NK-92 (cell line): ENCODE results near the gene SELENON.

Source experiments
- DNase-seq: peaks from one replicate; lab custom pipeline; 2025; ENCODE audit not compliant: unreplicated experiment; lab: John Stamatoyannopoulos, UW

Gene SELENON

DNA sequence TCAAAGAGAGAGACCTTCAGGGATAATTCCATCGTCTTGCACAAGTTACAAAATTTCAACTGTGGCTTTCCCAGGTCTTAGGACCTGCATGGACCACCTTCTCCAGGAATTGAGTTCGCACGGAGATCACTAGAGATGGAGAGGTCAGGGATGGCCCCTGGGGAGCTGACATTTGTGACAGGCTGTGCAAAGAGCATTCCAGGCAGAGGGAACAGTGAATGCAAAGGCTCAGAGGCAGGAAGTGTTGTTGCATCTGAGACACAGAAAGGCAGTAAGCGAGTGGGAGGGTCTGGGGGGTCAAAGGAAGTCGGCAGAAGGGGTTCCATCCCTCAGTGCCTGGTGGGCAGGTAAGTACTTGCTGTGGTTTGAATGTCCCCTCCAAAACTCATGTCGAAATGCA, 9.5 kb upstream of the SELENON start:
- DNase-seq: no peak

DNA sequence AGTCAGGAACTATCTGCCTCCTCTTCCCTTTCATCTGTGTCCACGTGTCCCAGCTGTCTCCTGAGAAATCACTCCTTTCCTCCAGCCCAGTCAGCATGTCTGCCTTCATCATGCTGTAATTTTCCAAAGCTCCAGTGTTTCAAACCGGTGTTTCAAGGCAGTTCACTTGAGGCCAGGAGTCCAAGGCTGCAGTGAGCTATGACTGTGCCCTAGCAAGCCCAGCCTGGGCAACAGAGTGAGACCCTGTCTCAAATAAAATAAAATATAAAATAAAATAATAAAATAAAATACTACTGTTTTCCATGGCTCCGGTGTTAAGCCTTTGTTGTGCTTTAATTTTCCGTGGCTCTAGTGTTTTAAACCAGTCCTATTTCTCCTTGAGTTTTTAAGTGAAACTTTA, 7.9 kb upstream of the SELENON start:
- no peak for DNase-seq

DNA sequence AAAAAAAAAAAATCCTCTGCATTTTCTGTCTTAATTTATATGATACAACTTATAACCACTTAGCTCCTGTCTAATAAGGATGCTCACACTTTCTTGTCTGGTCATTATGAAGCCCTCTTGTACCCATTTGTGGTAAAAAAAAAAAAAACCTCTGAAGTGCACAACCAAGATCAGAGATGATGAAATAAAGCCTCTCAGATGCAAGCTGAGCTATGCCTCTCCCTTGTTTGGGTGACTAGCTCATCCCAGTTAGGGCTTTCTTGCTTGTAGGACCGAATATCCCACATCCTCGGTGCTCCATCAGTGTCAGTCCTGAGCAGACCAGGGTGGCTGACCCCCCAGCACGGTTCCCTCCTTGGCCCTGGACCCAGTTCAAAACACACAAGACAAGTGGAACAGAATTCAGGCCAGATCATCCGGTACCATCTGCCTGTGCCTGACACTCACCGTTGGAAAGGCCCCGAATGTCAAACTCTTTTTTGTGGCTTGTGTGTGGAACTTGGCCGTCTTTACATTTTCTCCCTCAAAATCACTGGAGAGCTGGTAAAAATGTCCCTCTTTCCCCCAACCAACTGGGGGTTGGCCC, 6.3 kb upstream of the SELENON start:
- DNase-seq: no peak

DNA sequence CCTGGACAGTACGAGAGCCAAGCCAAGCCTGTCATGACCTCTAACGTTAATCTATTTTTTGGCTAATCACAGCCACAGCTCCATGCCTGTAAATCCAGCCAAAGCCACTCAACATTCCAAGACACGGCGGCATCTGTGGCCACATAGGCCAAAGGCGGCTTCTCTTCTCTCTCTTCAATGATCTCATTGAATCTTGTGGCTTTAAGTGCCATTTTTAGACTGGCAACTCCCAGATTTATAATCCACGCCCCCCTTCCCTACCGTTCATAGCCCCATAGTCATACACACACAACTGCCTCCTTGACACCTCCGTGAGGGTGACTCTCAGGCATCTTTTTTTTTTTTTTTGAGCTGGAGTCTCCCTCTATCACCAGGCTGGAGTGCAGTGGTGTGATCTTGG, 5.7 kb upstream of the SELENON start:
- no peak for DNase-seq

DNA sequence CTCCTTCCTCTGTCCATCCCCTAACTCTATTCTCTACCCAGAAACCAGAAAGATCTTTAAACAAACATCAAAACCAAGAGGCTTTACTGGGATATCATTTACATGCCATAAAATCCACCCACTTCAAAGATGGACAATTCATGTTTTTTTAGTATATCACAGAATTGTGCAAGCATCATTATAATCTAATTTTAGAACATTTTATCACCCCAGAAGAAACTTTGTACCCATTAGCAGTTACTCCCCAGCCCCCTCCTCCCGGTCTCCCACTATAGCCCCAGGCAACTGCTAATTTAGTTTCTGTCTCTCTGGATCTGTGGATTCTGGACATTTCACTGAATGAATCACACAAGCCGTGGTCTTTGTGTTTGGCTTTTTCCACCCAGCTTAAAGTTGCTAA, 4.8 kb upstream of the SELENON start:
- DNase-seq: no peak

DNA sequence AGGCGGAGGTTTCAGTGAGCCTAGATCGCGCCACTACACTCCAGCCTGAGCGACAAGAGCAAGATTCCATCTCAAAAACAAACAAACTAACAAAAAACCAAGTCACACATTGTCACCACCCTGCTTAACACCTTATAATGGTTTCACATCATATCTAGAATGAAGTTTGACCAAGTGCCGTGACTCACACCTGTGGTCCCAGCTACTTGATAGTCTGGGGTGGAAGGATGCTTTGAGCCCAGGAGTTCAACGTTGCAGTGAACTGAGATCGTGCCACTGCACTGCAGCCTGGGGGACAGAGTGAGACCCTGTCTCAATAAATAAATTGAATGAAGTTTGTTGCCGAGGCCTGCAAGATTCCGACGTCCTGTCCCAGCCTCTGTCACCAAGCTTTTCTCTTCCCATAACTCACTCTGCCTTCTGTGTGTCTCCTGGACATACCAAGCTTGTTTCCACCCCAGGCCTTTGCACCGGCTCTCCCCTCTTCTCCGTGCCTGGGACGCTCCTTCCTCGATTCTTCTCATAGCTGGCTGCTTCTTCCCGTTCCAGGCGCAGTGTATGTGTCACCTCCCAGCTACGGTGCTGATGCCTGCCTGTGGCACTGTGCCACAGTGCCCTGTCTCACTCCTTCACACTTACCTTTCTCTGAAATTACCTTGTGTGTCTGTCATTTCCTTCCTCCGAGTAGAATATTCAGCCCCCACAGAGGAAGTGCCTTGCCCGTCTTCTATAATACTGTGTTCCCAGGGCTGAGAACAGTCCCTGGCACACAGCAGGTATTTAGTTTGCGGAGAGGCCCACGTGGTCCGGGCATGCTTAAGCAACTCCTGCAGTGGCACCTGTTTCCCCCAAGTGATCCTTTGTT, 3.8 kb upstream of the SELENON start:
- no peak for DNase-seq

DNA sequence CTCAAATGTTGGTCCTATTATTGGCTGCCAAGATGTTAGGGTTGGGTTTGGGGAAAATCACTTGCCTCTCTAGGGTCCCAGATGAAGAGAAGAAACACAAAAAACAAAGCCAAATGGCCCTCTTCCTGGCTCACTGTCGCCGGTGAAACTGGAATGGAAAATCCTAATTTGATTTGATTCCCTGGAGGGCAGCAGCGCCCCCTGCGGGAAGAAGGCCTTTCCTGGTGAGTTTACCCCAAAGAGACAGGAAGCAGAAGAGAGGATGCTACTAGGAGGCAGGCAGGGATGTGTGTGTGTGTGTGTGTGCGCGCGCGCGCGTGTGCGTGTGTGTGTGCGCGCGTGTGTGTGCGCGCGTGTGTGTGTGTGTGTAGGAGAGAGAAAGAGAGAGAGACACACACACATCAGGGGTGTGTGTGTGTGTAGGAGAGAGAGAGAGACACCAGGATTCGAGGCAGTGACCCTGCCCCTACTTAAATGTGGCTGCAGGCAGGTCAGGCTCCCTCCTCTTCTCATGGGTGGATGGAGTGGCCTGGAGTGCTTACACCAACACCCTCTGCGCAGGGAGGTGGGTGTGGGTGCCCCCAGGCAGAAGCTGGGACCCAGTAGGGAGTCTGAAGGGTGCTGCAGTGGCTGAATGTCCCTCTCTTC, 3.1 kb upstream of the SELENON start:
- no peak for DNase-seq

DNA sequence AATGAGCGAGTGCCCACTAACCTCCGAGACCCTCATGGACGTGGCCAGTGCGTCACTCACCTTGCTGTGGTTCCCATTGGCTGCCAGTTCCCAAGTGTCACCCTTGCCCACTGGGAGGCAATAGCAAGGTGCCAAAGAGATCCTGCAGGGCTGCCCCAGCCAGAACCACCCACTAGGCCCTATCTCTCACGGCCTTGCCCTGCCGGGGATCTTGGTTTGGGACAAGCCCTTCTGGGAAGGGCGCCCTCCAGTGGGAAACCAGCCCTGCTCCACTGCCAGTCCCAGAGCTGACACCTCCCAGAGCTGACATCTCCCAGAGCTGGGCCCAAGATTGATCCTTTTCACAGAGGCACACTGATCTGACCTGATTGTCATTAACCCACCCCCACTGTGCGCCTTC, 2.1 kb upstream of the SELENON start:
- no peak for DNase-seq

DNA sequence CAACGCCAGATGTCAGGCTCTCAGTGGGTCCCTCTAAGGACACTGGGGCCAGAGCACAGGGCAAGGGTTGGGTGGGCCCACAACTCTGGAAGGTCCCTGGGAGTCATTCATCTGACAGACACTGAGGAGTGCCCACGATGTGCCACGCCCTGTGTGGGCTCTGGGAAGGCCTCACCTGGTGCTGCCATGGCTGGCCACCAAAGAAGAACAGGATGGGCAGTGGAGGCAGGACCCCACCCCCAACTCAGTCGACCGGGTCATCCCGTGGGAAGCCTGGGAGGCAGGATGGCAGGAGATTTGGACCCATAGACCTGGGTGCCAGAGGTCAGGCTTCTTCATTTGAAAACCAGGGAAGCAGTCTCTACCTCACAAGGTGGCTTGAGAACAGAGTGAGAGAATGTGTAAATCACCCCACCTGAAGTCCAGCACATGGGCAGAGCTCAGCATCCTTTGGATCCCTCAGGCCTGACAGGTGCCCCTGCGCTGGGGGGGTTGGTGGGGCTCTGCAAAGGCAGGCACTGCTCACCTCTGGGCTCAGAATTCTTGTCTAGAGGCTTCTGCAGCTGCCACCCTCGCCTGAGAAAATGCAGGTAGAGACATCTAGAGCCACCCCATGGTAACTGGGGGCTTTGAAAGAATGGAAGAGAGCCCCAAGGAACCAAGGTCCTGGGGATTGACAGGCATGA, 1.2 kb upstream of the SELENON start:
- no peak for DNase-seq

DNA sequence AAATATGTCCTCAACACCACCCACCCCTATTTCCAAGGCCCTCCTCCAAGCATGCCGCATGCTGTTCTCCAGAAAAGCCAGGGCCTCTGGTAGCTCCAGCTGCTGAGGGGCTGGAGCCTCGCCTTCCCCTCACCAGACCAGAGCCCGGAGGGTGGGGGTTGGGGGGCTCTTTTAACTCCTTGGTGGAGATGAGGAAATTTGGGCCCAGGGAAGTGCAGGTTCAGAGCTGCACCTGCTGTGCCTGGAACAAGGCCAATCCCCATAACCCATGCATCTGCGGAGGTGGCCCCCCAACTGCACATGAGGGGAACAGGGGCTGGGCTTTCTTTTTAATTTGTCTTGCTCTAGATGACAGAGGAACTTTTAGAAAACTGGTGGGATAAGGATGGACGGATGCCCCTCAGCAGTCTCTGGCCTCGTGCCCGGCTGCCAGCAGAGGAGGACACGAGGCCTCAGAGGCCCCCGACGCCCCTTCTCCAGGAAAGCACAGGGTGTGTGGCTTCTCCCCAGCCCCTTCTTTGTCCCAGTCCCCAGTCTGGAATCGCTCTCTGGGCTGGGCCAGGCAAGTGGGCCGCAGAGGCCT, 550 bp upstream of the SELENON start:
- no peak for DNase-seq

DNA sequence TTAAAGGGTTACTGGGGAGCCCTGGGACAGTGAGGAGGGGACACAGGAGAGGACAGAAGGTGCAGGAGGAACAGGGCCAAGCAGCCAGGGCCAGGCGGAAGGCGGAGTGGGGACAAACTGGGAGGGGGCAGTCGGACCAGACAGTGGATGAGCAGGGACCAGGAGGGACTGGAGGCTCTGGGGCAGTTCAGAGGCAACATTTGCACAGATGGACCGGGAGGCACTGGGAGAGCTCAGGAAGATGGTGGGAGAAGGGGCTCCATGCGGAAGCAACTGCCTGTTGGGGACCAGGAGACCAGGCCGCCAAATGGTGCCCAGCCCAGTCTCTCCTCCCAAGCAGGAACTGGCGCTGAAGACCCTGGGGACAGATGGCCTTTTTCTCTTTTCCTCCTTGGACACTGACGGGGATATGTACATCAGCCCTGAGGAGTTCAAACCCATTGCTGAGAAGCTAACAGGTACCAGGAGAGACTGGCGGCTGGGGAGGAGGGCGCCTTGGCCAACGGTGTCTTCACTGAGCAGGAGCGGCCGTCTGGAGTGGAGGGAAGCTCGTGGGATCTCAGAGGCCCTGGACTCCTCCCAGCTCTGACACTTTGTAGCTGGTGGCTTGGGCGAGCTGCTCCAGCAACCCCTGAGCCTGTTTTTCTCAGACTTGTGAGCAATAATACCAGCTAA, 847 bp downstream of the SELENON start:
- DNase-seq: no peak

DNA sequence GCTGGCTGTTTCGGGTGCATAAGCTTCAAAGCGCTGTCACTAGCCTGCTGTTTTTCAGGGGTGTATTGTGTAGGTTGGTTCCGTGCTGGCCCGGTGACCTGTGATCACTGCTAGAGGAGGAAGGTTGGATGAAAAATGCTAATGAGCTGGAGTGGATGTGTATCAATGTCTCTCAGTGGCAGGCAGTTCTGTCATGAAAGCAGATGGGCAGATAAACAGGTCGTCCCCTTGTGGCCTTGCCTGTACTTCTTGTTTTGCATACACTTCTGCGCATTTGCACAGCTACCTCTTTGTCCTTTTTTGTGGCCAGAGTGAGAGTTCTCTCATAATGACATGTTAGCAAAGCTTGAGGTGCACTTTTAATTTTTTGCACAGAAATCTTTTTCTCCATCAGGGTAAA, 2.9 kb downstream of the SELENON start:
- DNase-seq: no peak

DNA sequence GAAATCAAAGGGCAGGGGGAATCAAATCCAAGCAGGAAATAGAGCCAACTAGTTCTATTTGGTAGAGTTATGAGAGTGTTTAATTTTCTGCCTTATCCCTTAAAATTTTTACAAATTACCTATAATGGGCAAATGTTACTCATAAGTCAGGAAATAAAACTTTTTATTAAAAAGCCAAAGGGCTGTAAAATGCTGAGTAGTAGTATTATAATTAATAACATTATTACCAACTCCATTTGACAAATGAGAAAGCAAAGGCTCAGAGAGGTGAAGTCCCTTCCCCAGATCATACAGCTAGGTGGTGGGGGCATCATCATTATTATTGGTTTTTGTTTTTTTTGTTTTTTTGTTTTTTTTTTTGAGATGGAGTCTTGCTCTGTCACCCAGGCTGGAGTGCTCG, 3.4 kb downstream of the SELENON start:
- no peak for DNase-seq

DNA sequence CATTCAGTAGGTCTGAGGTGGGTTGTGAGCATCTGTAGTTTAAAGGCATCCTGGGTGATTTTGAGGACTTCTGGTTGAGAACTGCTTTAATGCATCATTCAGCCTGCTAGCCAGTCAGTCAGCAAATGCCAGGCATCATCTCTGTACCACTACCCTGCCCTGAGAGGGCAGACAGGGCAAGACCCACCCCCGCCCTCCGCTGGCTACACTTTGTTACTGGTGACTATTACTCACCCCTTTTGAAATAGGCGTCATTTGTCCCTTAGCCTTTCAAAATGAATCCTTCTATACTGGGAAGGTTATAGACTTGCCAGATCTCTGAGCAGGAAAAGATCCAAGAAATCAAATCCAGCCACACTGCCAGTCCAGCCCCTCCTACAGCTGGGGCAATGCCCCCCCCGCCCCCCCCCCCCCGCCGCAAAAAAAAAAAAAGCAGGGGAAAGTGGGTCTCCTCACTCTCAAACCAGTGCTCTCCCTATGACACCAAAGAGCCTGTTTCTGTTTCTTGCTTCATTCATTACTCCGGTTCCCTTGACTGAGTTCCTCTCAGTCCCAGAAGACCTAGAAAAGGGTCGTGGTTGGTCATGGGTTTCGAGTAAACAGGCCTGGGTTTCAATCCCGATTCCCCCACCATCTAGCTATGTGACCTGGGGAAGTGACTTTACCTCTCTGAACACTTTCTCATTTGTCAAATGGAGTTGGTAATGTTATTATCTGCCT, 4.4 kb downstream of the SELENON start:
- no peak for DNase-seq

DNA sequence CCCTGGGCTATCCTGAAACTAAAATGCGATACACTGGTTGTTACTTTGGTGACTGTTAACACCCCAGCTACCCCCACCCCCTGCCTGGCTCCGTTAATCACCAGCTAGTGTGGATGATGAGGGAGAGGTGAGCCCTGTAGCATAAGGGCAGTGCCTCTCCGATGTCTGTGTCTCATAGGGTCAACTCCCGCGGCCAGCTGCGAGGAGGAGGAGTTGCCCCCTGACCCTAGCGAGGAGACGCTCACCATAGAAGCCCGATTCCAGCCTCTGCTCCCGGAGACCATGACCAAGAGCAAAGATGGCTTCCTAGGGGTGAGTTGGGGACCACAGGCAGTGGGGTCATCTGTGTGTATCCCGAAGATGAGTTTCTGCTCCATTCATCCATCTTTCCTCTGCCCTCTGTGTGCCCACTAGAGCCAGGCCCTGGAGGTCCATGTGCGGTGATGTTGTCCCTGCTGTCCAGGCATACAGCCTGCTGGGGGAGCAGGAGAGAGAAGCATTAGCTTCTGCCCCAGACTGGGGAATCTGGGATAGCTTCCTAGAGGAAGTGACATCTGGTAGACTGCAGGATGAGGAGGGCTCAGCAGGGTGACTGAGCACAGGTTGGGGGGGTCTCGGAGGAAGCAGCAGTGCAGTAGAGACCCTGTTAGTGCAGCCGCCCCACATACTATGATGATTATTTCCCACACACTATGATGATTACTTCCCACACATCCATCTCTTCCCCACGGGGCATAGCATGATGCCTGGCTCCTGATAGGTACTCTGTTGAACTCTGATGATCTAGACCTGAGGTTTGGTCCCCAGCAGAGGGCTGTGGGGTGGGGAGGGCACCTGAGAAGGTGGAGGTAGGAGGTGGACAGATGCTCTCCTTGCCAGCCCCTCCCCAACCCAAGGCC, 5.2 kb downstream of the SELENON start:
- no peak for DNase-seq

DNA sequence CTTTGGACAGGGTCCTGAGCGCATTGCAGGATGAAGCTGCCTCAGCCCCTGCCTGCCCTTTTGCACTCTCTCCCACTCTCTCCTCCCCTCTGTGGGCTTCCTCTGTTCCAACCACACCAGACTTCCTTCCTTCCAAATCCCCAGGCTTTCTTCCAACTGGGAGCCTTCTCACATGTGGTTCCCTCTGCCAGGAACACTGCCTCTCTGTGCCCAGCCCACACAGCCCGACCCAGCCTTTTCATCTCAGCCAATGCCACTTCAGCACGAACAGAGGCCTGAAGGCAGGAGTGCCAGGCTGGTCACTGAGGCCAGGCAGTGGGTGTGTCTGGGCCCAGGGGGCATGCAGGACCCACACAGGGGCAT, 5.9 kb downstream of the SELENON start:
- no peak for DNase-seq

DNA sequence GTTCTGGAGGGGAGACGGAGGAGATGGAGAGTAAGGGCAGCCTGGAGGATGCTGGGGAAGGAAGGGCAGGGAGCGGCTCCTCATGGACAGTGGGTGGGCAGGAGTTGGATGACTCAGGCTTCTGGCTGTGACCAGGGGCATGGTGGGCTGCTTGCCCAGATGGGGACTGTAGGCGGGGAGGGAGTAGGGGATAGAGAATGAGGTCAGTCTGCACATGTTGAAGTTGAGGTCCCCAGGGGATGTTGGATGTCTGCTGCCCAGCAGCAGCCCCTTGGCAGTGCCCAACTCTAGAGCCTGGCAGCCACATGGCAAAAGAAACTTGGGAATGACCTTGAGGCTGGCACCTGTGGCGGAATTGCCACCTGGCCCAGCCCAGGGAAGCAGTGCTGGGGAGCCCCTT, 6.4 kb downstream of the SELENON start:
- DNase-seq: no peak

DNA sequence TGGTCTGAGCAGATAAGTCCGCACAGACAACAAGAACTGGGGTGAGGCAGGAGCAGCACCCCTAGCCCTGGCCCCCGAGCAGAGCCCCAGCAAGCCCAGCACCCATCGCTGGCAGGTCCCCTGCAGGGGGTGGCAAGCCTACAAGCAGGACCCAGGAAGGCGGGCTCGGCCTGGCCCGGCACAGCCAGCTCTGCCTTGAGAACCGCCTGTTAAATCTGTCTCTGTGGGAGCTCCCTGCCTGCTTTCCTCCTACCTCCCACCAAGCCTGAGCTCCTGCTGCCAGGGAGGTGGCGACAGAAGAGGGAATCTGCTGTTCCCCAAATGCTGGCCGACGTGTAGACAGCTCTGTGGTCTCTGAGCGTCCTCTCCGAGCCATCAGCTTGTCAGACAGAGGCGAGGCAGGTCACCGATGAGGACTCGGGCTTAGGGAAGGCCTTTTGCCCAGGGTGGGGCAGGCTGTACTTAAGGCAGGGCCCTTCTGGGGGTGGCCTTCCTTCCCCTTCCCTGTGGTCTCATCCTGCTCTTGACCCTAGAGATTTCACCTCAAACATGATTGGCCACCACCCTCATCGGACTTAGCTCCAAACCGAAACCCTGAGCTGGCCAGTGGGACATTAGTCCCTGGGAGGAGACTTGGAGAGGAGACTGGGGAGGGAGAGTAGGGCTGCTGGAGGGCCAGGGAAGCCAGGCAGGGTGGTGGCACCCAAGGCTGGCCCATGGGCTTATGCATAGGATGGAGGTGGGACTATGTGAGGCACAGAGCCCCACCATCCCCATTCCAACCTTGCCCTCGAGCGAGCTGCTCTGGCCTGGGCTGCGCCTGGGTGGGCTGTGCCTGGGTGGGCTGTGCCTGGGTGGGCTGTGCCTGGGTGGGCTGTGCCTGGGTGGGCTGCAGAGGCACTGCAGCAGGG, 7.7 kb downstream of the SELENON start:
- DNase-seq: no peak
